NCI-H2081 (cell line): Measurements from ENCODE around the gene KRT80.
"Not testable (repeated sequence)": the region's sequence is repeated elsewhere in the genome, so short reads cannot be mapped to it uniquely, and the experiment has no call there.

Experiments used
- DNase-seq, 2 experiments: peaks; one replicate each; lab custom pipeline; 2025; lab: John Stamatoyannopoulos, UW

The KRT80 gene

GRCh38 chr12:52191841-52192791 is at the start of gene KRT80:
KRT80 (minus strand) TSS chr12:52192014; CDS start chr12:52191902, 112 bp downstream.
- DNase-seq = peak in 1 of 2 experiments; percentile 55

GRCh38 chr12:52241205-52241842 is 49.5 kb upstream of the KRT80 start:
- no peak for DNase-seq

- not testable (repeated sequence) for DNase-seq
Observed at GRCh38 chr12:52240247-52240646, 48.4 kb upstream of the KRT80 start.

- no peak for DNase-seq
Observed at GRCh38 chr12:52239767-52240166, 48.0 kb upstream of the KRT80 start.

GRCh38 chr12:52238916-52239646 is 47.3 kb upstream of the KRT80 start:
- DNase-seq = no peak

GRCh38 chr12:52238207-52238840 is 46.5 kb upstream of the KRT80 start:
- no peak for DNase-seq

GRCh38 chr12:52236386-52237050 is 44.7 kb upstream of the KRT80 start:
- DNase-seq = no peak

GRCh38 chr12:52235822-52236361 is 44.1 kb upstream of the KRT80 start:
- DNase-seq = peak; percentile 90 to 93

- DNase-seq = no peak
Observed at GRCh38 chr12:52235001-52235764, 43.4 kb upstream of the KRT80 start.

- no peak for DNase-seq
Observed at GRCh38 chr12:52234223-52234810, 42.5 kb upstream of the KRT80 start.

- peak in 1 of 2 experiments; percentile 18 for DNase-seq
Observed at GRCh38 chr12:52233462-52234207, 41.8 kb upstream of the KRT80 start.

- DNase-seq = peak in 1 of 2 experiments; percentile 46
Observed at GRCh38 chr12:52232674-52233461, 41.1 kb upstream of the KRT80 start, which contains the start of gene KRT7. KRT7 (plus strand) TSS chr12:52233243; CDS start chr12:52233297, 54 bp downstream.

- DNase-seq = peak in 1 of 2 experiments; percentile 21
Observed at GRCh38 chr12:52232203-52232673, 40.4 kb upstream of the KRT80 start.

- DNase-seq = no peak
Observed at GRCh38 chr12:52231305-52232202, 39.7 kb upstream of the KRT80 start.

- DNase-seq = no peak
Observed at GRCh38 chr12:52230364-52231281, 38.8 kb upstream of the KRT80 start.

- no peak for DNase-seq
Observed at GRCh38 chr12:52229836-52230343, 38.1 kb upstream of the KRT80 start.
